ENCODE data around the gene GNE.
A peak's percentile ranks its signal among the peaks of the same experiment; 100 is the strongest.
"Not testable (repeated sequence)": the region's sequence is repeated elsewhere in the genome, so short reads cannot be mapped to it uniquely, and the experiment has no call there.

GNE gene

GRCh38 chr9:36258208-36258995 lies at the start of gene GNE:
Gene GNE (minus strand): TSS chr9:36258448. CDS start chr9:36249355, 9,093 bp downstream.
- DNase-seq (ENCODE audit: low read depth in 2 of 2), result peak; percentile 95 to 97

GRCh38 chr9:36306471-36307306 lies 48.4 kb upstream of the GNE start:
- DNase-seq (ENCODE audit: low read depth in 2 of 2), result no peak

GRCh38 chr9:36304366-36304765 lies 46.1 kb upstream of the GNE start:
- not testable (repeated sequence) for DNase-seq (ENCODE audit: low read depth in 2 of 2)

GRCh38 chr9:36301227-36301626 lies 43.0 kb upstream of the GNE start:
- no peak for DNase-seq (ENCODE audit: low read depth in 2 of 2)

GRCh38 chr9:36298566-36298965 lies 40.3 kb upstream of the GNE start:
- DNase-seq (ENCODE audit: low read depth in 2 of 2), result no peak

- DNase-seq (ENCODE audit: low read depth in 2 of 2), result no peak
These were observed 39.5 kb upstream of the GNE start for GRCh38 chr9:36297798-36298197.

- DNase-seq (ENCODE audit: low read depth in 2 of 2), result not testable (repeated sequence)
These were observed 36.7 kb upstream of the GNE start for GRCh38 chr9:36294996-36295395.

GRCh38 chr9:36293918-36294317 lies 35.7 kb upstream of the GNE start:
- DNase-seq (ENCODE audit: low read depth in 2 of 2), result no peak

- no peak for DNase-seq (ENCODE audit: low read depth in 2 of 2)
These were observed 34.9 kb upstream of the GNE start for GRCh38 chr9:36293171-36293570.

- DNase-seq (ENCODE audit: low read depth in 2 of 2), result no peak
These were observed 34.4 kb upstream of the GNE start for GRCh38 chr9:36292641-36293040.

- DNase-seq (ENCODE audit: low read depth in 2 of 2), result no peak
These were observed 32.7 kb upstream of the GNE start for GRCh38 chr9:36290996-36291395.

GRCh38 chr9:36289836-36290435 lies 31.7 kb upstream of the GNE start:
- DNase-seq (ENCODE audit: low read depth in 2 of 2), result no peak

- no peak for DNase-seq (ENCODE audit: low read depth in 2 of 2)
These were observed 29.8 kb upstream of the GNE start for GRCh38 chr9:36288070-36288469.

- no peak for DNase-seq (ENCODE audit: low read depth in 2 of 2)
These were observed 28.1 kb upstream of the GNE start for GRCh38 chr9:36286388-36286787.

- no peak for DNase-seq (ENCODE audit: low read depth in 2 of 2)
These were observed 26.0 kb upstream of the GNE start for GRCh38 chr9:36284226-36284625.

GRCh38 chr9:36282275-36282674 lies 24.0 kb upstream of the GNE start:
- DNase-seq (ENCODE audit: low read depth in 2 of 2), result no peak

- no peak for DNase-seq (ENCODE audit: low read depth in 2 of 2)
These were observed 22.7 kb upstream of the GNE start for GRCh38 chr9:36280989-36281388.

- no peak for DNase-seq (ENCODE audit: low read depth in 2 of 2)
These were observed 20.0 kb upstream of the GNE start for GRCh38 chr9:36278243-36278642.

GRCh38 chr9:36276781-36277181 lies 18.5 kb upstream of the GNE start:
- DNase-seq (ENCODE audit: low read depth in 2 of 2), result no peak

GRCh38 chr9:36276254-36276653 lies 18.0 kb upstream of the GNE start:
- DNase-seq (ENCODE audit: low read depth in 2 of 2), result no peak

GRCh38 chr9:36275060-36275459 lies 16.8 kb upstream of the GNE start:
- no peak for DNase-seq (ENCODE audit: low read depth in 2 of 2)

GRCh38 chr9:36273354-36273753 lies 15.1 kb upstream of the GNE start:
- not testable (repeated sequence) for DNase-seq (ENCODE audit: low read depth in 2 of 2)

- DNase-seq (ENCODE audit: low read depth in 2 of 2), result no peak
These were observed 9.8 kb upstream of the GNE start for GRCh38 chr9:36268007-36268427.

Measured in stimulated activated CD8-positive, alpha-beta memory T cell treated with anti-CD3 and anti-CD28 coated beads, Interleukin-15, amount 100 ng/mL, for 48 hours (primary cell).